ENCODE results near the gene ITCH. TPM values are rescaled to one million over a fixed set of nuclear protein-coding genes. Genes with fewer than 3 reads are reported as not detected.

The ITCH gene
- total and polyA plus RNA-seq, 2 of the 8 experiments (the other 6 are each of a cell fraction or from before 2014, with no cell fraction given), result 3.9 to 45.2 TPM

GRCh38 chr20:34396408-34396807 lies 33.3 kb downstream of the ITCH start:
- POLR2A ChIA-PET (ENCODE audit: partially characterized antibody), result no interaction called here
- no peak overlapping the region for H2BK12ac ChIP-seq (ENCODE audit: low read depth, low read length)
- peaks cover 0 to 21% (median 7%) of the 10 kb centered on the region in 4 experiments; a peak in 6 of 8 replicates for H3K36me3 ChIP-seq (ENCODE audit: control insufficient read depth in 2 of 4, insufficient read depth in 4 of 4, low read length in 3 of 4)
- no peak overlapping the region for H4K8ac ChIP-seq (ENCODE audit: extremely low read depth, insufficient read depth, low read length)
- H4K20me1 ChIP-seq (replicated peaks in 1 of 2; ENCODE audit: control insufficient read depth in 1 of 2, insufficient read depth in 2 of 2, low read length in 2 of 2), result peaks cover 2 to 5% of the 10 kb centered on the region in 2 experiments
- H3K27ac ChIP-seq (ENCODE audit: low read depth, low read length), result no peak overlapping the region
- H3K23ac ChIP-seq (ENCODE audit: insufficient read length), result no peak overlapping the region
- H2AFZ ChIP-seq (ENCODE audit: low read length), result no peak overlapping the region
- no peak overlapping the region for H4K91ac ChIP-seq (replicated peaks; ENCODE audit: insufficient read length, low read length)
- H2BK120ac ChIP-seq (replicated peaks; ENCODE audit: low read depth, low read length), result no peak overlapping the region
- H2BK15ac ChIP-seq (ENCODE audit: low read length), result no peak overlapping the region
- no peak for FAIRE-seq
- peaks cover 3% of the 10 kb centered on the region; the same call in 1 of the 2 replicates for H3K79me1 ChIP-seq (ENCODE audit: low read depth, low read length)
- no peak overlapping the region for H4K5ac ChIP-seq (ENCODE audit: insufficient read length, low read depth, low read length)
- WGBS, 2 experiments (ENCODE audit: extremely low coverage in 1 of 2, insufficient coverage in 1 of 2, insufficient read length in 1 of 2, insufficient replicate concordance in 2 of 2, low coverage in 1 of 2, low lambda C conversion rate in 2 of 2, missing lambda C conversion rate in 1 of 2), result 98% methylated on average over 5 of the region's 5 CpGs; no CpG with 5 or more reads in 1 of the 2 experiments
- H2BK5ac ChIP-seq (ENCODE audit: low read depth, low read length), result no peak overlapping the region
- no peak overlapping the region for H3K14ac ChIP-seq (ENCODE audit: insufficient read length)
- no peak overlapping the region for H3K4ac ChIP-seq (replicated peaks; ENCODE audit: insufficient read length, low read depth, low read length)
- no peak overlapping the region for H2AK5ac ChIP-seq (ENCODE audit: low read depth, low read length)
- no peak for DNase-seq (ENCODE audit: low read depth in 1 of 2, low spot score in 2 of 2)
- no peak overlapping the region for H3K18ac ChIP-seq (ENCODE audit: extremely low read depth, low read length)
- no peaks in the 10 kb centered on the region for H3K9me3 ChIP-seq (ENCODE audit: insufficient read depth in 2 of 2, low read depth in 1 of 2, low read length in 1 of 2)
- H3K27me3 ChIP-seq (replicated peaks in 1 of 4; ENCODE audit: control insufficient read depth in 3 of 4, extremely low read depth in 1 of 4, insufficient read depth in 3 of 4, low read length in 3 of 4), result no peaks in the 10 kb centered on the region
- no peak overlapping the region for H3K4me3 ChIP-seq (ENCODE audit: extremely low read depth in 1 of 4, insufficient read depth in 2 of 4, low read depth in 3 of 4, low read length in 4 of 4)
- no peak overlapping the region for H3K9ac ChIP-seq (replicated peaks in 1 of 4; ENCODE audit: extremely low read depth in 1 of 4, low read depth in 3 of 4, low read length in 3 of 4)
- H3K79me2 ChIP-seq (ENCODE audit: control insufficient read depth in 1 of 2, insufficient read depth in 2 of 2, low read length in 2 of 2), result peaks cover 2 to 36% of the 10 kb centered on the region in 2 experiments; a peak in 3 of 4 replicates
- no peak overlapping the region for H2BK20ac ChIP-seq (ENCODE audit: low read length)
- CTCF ChIA-PET (ENCODE audit: partially characterized antibody), result interaction anchor here (1.4 kb wide), 1 partner anchor 23 kb away, joined by 3 read pairs; no protein-coding TSS in a partner anchor
- H3K4me1 ChIP-seq (replicated peaks in 1 of 4; ENCODE audit: control insufficient read depth in 3 of 4, insufficient read depth in 4 of 4, low read length in 3 of 4), result peaks cover 0 to 4% (median 0%) of the 10 kb centered on the region in 4 experiments; a peak in 1 of 7 replicates
- H3K4me2 ChIP-seq (ENCODE audit: insufficient read depth in 1 of 2, low read depth in 2 of 2, low read length in 2 of 2), result no peak overlapping the region
- H3K56ac ChIP-seq (replicated peaks; ENCODE audit: insufficient read length, low read depth, low read length), result no peak overlapping the region
- H3K23me2 ChIP-seq (ENCODE audit: low read depth, low read length), result no peaks in the 10 kb centered on the region
- TF ChIP-seq JUN (IDR thresholded peaks at IDR 0.05; ENCODE audit: low read depth, low read length) (no peak), POLR2A (IDR thresholded peaks at IDR 0.05; ENCODE audit: control extremely low read depth in 1 of 2, low read depth in 2 of 2, low read length in 2 of 2) (no peak), RAD21 (IDR thresholded peaks at IDR 0.05 in 1 of 2, conservative IDR thresholded peaks at IDR 0.05 in 1 of 2; ENCODE audit: low read depth in 2 of 2, low read length in 2 of 2) (no peak), CTCF (IDR thresholded peaks at IDR 0.05; ENCODE audit: control extremely low read depth in 1 of 3, insufficient read depth in 1 of 3, low read depth in 1 of 3, low read length in 3 of 3) (no peak), TBP (IDR thresholded peaks at IDR 0.05; ENCODE audit: low read depth, low read length) (no peak), EP300 (IDR thresholded peaks at IDR 0.05; ENCODE audit: borderline replicate concordance in 1 of 2, low read depth in 2 of 2, low read length in 2 of 2) (no peak), PHF8 (conservative IDR thresholded peaks at IDR 0.05; ENCODE audit: low read depth, low read length) (no peak), SP2 (IDR thresholded peaks at IDR 0.05; ENCODE audit: low read length) (no peak), KDM1A (IDR thresholded peaks at IDR 0.05; ENCODE audit: borderline replicate concordance, low read length) (no peak), CTBP2 (IDR thresholded peaks at IDR 0.05; ENCODE audit: borderline replicate concordance, insufficient read depth, insufficient read length, low read length) (no peak), BACH1 (IDR thresholded peaks at IDR 0.05; ENCODE audit: low read length) (no peak)
